GM19463 (cell line): ENCODE measurements around the gene PCNX2.
"Not testable (repeated sequence)": the region's sequence is repeated elsewhere in the genome, so short reads cannot be mapped to it uniquely, and the experiment has no call there.

Experiments used
- ATAC-seq: cut with Tn5 transposase; IDR thresholded peaks from one replicate; pipeline ENCODE4 v1.9.1; 2021; ENCODE audit warnings: mild to moderate bottlenecking, moderate library complexity; ENCODE audit not compliant: unreplicated experiment

Gene PCNX2

DNA sequence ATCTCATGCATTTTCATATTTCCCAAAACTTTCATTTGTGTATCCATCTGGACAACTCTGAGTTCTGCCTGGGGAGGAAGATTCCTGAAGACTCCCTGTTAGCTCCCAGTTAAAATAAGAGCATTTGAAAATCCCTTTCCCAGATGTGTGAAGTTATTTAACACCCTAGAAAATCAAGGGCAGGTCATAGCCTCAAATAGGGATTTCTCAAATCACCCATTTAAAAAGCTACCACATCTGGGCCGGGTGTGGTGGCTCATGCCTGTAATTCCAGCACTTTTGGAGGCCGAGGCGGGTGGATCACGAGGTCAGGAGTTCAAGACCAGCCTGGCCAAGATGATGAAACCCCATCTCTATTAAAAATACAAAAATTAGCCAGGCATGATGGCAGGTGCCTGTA, 214.7 kb downstream of the PCNX2 start:
- not testable (repeated sequence) for ATAC-seq

- ATAC-seq, result no peak
Measured at GRCh38 chr1:233080286-233080685, 215.2 kb downstream of the PCNX2 start.

GRCh38 chr1:233079574-233079973, 216.0 kb downstream of the PCNX2 start:
- ATAC-seq, result no peak

GRCh38 chr1:233078396-233078795, 217.1 kb downstream of the PCNX2 start:
- ATAC-seq, result no peak

GRCh38 chr1:233075915-233076295, 219.6 kb downstream of the PCNX2 start:
- no peak for ATAC-seq

GRCh38 chr1:233066087-233066486, 229.4 kb downstream of the PCNX2 start:
- no peak for ATAC-seq

DNA sequence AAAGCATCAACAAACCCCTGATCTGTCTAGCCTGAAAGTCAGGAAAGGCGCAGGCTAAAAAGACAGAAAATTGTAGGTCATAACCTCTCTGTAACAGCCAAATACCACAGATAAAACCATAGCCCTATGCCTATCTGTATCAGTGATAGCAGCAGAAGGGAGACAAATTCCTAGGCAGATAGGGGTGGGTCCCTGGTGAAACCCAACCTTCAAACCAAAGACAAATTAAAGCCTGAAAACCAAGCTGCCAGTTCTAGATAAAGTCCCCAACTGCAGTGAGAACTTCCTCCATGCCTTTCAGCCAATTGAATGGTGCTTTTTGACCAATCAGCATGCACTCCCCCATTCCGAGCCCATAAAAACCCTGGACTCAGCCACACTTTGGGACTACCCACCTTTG, 229.8 kb downstream of the PCNX2 start:
- ATAC-seq, result no peak

DNA sequence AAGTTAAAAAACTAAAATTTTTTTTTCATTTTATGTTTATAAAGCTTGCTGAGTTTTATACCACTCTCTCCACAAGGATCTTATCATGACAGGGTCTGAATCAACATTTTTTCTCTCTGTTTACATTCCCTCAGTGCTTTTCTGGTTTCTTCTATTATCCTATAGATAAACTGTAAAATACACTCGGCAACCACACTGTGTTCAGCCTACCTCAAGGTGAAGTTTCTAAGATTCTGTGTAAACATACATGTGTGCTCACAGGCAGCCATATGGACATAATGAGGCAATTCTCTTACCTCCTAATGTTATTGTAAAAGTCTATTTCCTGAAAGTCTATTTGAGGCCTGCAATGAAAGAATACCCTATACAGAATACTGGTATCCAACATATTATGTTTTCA, 230.5 kb downstream of the PCNX2 start:
- ATAC-seq, result no peak

DNA sequence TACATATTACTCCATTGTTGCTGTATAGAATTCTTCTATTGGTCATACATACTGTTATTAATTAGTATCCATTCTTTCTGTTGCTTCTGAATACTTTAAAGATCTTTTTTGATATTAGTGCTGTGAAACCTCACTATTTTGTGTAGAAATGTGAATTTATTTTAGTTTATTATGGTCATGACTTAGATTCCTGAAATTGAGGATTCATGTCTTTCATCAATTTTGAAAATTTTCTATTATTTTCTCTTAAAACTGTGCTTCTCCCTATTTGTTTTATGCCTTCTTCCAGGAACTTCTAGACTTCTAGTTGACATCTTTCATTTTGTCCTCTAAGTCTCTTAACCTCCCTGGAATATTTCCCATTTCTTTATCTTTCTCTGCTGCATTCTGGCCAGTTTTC, 232.1 kb downstream of the PCNX2 start:
- ATAC-seq, result no peak

GRCh38 chr1:233061265-233061664, 234.3 kb downstream of the PCNX2 start:
- peak; percentile 67 for ATAC-seq

DNA sequence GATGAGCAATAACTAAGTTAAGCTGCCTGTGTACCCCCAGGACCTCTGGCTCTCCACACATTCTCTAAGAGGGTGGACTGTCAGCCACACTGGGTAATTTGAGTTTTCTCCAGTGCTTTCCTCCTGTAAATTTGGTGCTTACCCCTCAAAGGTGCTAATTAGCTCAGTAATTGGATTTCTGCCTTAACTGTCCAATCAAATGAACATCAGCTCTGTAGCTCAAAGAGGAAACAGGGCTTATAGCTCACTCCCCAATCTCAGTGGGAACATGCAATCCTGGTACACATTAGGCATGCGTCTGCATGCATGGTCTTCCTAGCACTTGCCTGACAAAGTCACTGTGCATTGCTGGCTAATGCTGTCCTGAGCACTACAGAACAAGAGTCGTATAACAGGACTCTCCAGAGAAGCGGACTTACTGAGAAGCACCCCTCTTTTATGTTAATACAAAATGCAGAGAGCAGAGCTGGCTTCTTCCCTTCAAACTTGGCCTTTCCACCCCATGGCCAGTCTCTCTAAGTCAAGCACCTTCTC, 235.0 kb downstream of the PCNX2 start:
- no peak for ATAC-seq

DNA sequence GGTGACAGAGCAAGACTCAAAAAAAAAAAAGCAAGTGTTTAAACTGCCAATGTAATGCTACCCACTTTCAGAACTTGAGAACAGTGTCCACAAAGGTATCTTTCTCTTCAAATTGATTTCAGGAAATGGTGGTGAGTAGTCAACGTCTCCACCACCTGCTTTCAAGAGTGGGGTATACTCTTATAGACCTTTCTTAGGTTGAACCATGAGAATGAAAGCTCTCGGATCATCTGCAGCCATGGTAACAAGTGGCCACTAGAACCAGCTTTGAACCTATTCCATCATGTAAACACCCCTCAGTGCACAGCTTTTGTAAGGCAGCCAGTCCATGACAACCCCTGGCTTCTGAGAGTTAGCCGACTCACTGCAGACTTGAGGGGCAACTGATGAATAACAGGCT, 237.7 kb downstream of the PCNX2 start:
- no peak for ATAC-seq

DNA sequence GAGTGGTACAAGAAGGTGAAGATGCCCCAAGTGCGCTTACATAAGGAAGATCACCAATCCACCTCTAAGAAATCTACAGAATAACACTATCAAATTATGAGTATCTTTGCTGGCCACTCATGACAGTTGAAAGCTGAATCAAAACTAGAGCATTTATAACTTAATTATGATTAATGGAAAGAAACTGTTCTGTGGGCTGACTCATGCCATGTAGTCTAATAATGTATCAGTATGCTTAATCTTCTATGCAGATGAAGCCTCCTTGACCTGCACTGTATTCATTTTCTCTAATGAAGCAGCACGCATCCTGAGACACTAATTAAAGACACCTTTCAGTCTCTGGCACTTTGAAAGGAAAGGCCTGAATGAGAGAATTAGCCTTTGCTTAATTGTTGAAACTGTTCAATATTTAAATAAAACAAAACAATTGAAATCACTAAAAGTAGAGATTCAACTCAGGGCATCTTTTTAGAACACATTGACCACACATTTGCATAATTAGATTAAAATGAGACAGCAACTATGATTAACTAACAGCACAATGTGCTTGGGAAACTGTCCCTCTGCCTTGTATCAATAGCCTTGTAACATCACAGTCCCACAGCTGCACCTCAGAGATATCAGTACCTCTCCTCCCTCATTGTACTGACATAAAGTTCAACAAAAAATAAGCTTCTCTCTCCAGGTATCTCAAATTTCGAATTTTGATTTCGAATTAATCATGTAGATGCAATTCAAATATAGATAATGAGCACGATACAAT, 239.5 kb downstream of the PCNX2 start:
- ATAC-seq, result no peak

GRCh38 chr1:233045588-233045987, 249.9 kb downstream of the PCNX2 start:
- no peak for ATAC-seq

- ATAC-seq, result peak; percentile 83
Measured at GRCh38 chr1:233042834-233043233, 252.7 kb downstream of the PCNX2 start.

DNA sequence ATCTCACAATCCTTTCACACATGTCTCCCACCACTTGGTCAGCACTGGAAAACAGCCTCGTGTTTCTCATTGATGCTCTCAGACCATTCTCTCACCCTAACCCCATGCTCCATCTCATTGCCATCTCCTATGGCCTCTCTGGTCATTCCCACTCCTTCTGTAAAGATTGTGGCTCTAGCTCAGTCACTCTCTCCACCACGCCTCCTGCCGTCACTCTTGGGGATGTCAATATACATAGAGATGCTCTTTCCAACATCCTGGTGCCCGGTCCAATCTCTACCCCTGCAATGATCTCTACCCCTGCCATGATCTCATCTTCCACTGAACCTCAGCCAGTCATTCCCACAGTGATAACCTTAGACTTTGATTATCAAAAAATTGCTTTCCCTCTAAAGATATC, 255.0 kb downstream of the PCNX2 start:
- no peak for ATAC-seq

DNA sequence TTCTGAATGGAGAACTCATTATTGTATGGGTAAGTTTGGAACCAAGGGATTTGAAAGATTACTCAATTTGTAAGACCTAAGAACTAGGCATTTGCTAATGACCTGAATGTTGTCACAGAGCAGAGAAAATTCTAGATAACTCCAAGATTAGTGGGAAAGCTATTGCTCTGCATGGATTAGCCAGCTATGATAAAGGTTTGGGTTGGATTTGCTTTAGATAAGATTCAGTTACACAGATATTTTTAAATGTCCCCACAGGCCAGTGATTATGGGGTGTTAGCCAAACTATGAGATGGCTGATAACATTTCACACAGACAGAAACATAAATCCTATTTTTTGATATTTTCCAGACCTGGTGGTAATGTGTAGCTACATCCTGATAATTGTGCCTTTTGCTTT, 256.9 kb downstream of the PCNX2 start:
- ATAC-seq, result no peak

DNA sequence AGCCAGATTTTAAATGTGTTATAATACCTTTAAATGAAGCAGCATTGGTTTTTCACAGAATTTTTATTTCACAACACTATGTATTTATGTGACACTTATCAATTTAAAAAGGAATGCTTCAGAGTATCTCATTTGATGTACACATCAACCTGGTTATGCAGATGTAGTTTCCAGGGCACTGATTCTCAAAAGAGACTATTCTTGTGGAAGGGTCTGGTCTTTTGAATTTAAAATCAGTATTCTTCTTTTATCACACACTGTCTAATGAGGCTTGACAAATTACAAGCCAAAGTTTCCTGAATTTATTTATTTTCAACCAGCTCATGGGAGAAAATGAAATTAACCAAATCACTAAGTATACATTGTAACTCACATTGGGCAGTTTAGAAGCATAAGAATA, 257.7 kb downstream of the PCNX2 start:
- ATAC-seq, result no peak

- ATAC-seq, result no peak
Measured at GRCh38 chr1:233034836-233035235, 260.7 kb downstream of the PCNX2 start.

DNA sequence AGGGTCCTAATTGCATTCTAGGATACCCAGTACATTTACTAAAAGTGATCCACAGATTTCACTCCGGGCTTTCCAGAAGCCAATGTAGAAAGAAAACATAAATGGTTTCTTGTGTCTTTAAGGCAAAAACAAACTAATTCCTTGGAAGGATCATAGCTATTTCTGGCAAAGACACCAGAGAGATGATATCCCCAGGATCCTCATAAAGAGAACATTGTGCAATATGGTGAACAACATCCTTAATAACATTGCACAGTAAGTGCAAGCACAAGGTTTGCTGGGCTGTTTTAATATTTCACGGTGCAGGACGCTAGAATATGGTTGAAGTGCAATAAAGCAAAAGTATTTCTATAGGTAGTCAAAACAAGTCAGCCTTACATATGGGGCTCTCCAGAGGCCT, 262.2 kb downstream of the PCNX2 start:
- ATAC-seq, result no peak

DNA sequence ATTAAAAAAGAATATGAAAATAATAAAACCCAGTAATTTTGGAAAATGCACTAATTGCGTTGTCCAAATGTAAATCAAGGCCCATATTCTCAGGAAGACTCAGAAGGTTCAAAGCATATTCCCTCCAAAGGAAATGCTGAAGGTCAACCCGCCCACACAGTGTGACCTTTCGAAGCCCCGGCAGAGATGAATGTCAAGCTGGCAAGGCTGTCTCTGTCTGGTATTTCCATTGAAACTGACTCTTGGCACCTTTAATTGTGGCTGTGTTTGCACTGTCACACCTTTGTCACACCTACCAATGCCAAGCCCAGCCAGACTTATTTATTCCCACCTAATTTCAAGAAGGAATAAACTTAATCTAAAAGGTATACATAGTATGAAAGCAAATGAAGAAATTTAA, 262.6 kb downstream of the PCNX2 start:
- ATAC-seq, result no peak

GRCh38 chr1:233031521-233031920, 264.0 kb downstream of the PCNX2 start:
- no peak for ATAC-seq

GRCh38 chr1:233027046-233027445, 268.5 kb downstream of the PCNX2 start:
- ATAC-seq, result no peak
